ENCODE measurements around the gene NQO2. TPM values are rescaled to one million over a fixed set of nuclear protein-coding genes. Genes with fewer than 3 reads are reported as not detected.

The NQO2 gene
- total RNA-seq, 1 experiment from 2014 or later, result 26.8 TPM

GRCh38 chr6:2951728-2952127 lies 48.0 kb upstream of the NQO2 start:
- Histone ChIP-seq H3K4me2 (ENCODE audit: low read length) (no peak overlapping the region), H3K9ac (ENCODE audit: low read length) (no peak overlapping the region), H3K4me1 (ENCODE audit: insufficient read depth, low read length) (peaks cover 13% of the 10 kb centered on the region), H3K27me3 (ENCODE audit: low read length) (no peaks in the 10 kb centered on the region), H3K4me3 (ENCODE audit: low read length) (no peak overlapping the region), H3K79me2 (ENCODE audit: low read length) (no peaks in the 10 kb centered on the region), H4K20me1 (ENCODE audit: low read length) (no peaks in the 10 kb centered on the region), H3K9me2 (replicated peaks; ENCODE audit: low read length) (no peaks in the 10 kb centered on the region), H3K9me3 (ENCODE audit: low read length) (no peaks in the 10 kb centered on the region), H3F3A (ENCODE audit: low read length, unreplicated experiment) (no peaks in the 10 kb centered on the region), H3K36me3 (ENCODE audit: low read depth, low read length) (peaks cover 21% of the 10 kb centered on the region), H3K27ac (ENCODE audit: low read length) (no peak overlapping the region), H2AFZ (ENCODE audit: low read length) (no peak overlapping the region)
- DNase-seq (no peak), ATAC-seq (no peak; the same call in 1 of the 2 replicates)
- ChIA-PET POLR2A (ENCODE audit: unreplicated experiment) (interaction anchor here (0.6 to 1.2 kb wide), 3 partner anchors 35 to 183 kb away, joined by 5 to 7 read pairs (median 7); no protein-coding TSS in a partner anchor), CTCF (interaction anchor here (1.2 to 2.0 kb wide), 4 partner anchors 9 to 47 kb away, joined by 3 to 71 read pairs (median 8); no protein-coding TSS in a partner anchor)
- TF ChIP-seq EZH2 (IDR thresholded peaks at IDR 0.05; ENCODE audit: low read length, unreplicated experiment) (no peak), CTCF (conservative IDR thresholded peaks at IDR 0.05; ENCODE audit: low read depth, low read length) (no peak), EZH2phosphoT487 (IDR thresholded peaks at IDR 0.05; ENCODE audit: borderline replicate concordance, low read length) (no peak)
- intact Hi-C loops (cut with micrococcal nuclease), result loop anchor here (1.0 kb wide), 1 partner anchor 38 kb away; no protein-coding TSS in a partner anchor
- BruUV-seq (replicated peaks), result no TSS peak

- peaks cover 20% of the 10 kb centered on the region for H3K36me3 ChIP-seq (ENCODE audit: low read depth, low read length)
- peak; percentile 79 for ATAC-seq
- CTCF ChIA-PET, result interaction anchor here (0.6 to 2.0 kb wide), 10 partner anchors 8 to 164 kb away, joined by 3 to 71 read pairs (median 4); no protein-coding TSS in a partner anchor
Measured at GRCh38 chr6:2952557-2953095, 47.1 kb upstream of the NQO2 start.

More at GRCh38 chr6:2952557-2953095, 47.1 kb upstream of the NQO2 start:
- no peak overlapping the region for H3K9ac ChIP-seq (ENCODE audit: low read length)
- H3F3A ChIP-seq (ENCODE audit: low read length, unreplicated experiment), result no peaks in the 10 kb centered on the region
- H3K9me2 ChIP-seq (replicated peaks; ENCODE audit: low read length), result no peaks in the 10 kb centered on the region
- peak overlapping the region; percentile 3; the same call in 1 of the 2 replicates for H2AFZ ChIP-seq (ENCODE audit: low read length)
- intact Hi-C loops (cut with micrococcal nuclease), result loop anchor here (1.0 kb wide), 1 partner anchor 37 kb away; no protein-coding TSS in a partner anchor
- DNase-seq, result peak; percentile 76
- no peak overlapping the region for H3K4me2 ChIP-seq (ENCODE audit: low read length)
- peak; percentile 98 for TF ChIP-seq CTCF (conservative IDR thresholded peaks at IDR 0.05; ENCODE audit: low read depth, low read length)
- no peak for TF ChIP-seq EZH2phosphoT487 (IDR thresholded peaks at IDR 0.05; ENCODE audit: borderline replicate concordance, low read length)
- no peaks in the 10 kb centered on the region for H3K79me2 ChIP-seq (ENCODE audit: low read length)
- no TSS peak for BruUV-seq (replicated peaks)
- H3K27ac ChIP-seq (ENCODE audit: low read length), result 0 out of 2 replicates have a peak overlapping the region, but pooled peaks have one; percentile 2
- H3K9me3 ChIP-seq (ENCODE audit: low read length), result no peaks in the 10 kb centered on the region
- H3K4me3 ChIP-seq (ENCODE audit: low read length), result no peak overlapping the region
- no peaks in the 10 kb centered on the region for H4K20me1 ChIP-seq (ENCODE audit: low read length)
- no peaks in the 10 kb centered on the region for H3K27me3 ChIP-seq (ENCODE audit: low read length)
- POLR2A ChIA-PET (ENCODE audit: unreplicated experiment), result interaction anchor here (0.5 to 1.2 kb wide), 4 partner anchors 34 to 1181 kb away, joined by 3 to 7 read pairs (median 6); no protein-coding TSS in a partner anchor
- H3K4me1 ChIP-seq (ENCODE audit: insufficient read depth, low read length), result peaks cover 13% of the 10 kb centered on the region

All from PC-3 (cell line).